Measurements from ENCODE around the gene CDC25A.
"Not testable (repeated sequence)": the region's sequence is repeated elsewhere in the genome, so short reads cannot be mapped to it uniquely, and the experiment has no call there.

The CDC25A gene

GRCh38 chr3:48215876-48216275, 27.7 kb upstream of the CDC25A start:
- no peak for TF ChIP-seq CTCF (IDR thresholded peaks at IDR 0.05; ENCODE audit: low read depth, low read length)
- no peak overlapping the region for H3K4me3 ChIP-seq (replicated peaks in 1 of 2; ENCODE audit: low read depth in 2 of 2, low read length in 2 of 2)
- DNase-seq (ENCODE audit: low read depth in 2 of 2), result peak in 1 of 2 donors; percentile 71

GRCh38 chr3:48215466-48215865, 27.2 kb upstream of the CDC25A start:
- peak; percentile 40 to 73 for DNase-seq (ENCODE audit: low read depth in 2 of 2)
- no peak overlapping the region for H3K4me3 ChIP-seq (replicated peaks in 1 of 2; ENCODE audit: low read depth in 2 of 2, low read length in 2 of 2)
- no peak for TF ChIP-seq CTCF (IDR thresholded peaks at IDR 0.05; ENCODE audit: low read depth, low read length)

- peak in 1 of 2 donors; percentile 31 for DNase-seq (ENCODE audit: low read depth in 2 of 2)
- TF ChIP-seq CTCF (IDR thresholded peaks at IDR 0.05; ENCODE audit: low read depth, low read length), result no peak
- H3K4me3 ChIP-seq (replicated peaks in 1 of 2; ENCODE audit: low read depth in 2 of 2, low read length in 2 of 2), result no peak overlapping the region
Observed at GRCh38 chr3:48215019-48215418, 26.8 kb upstream of the CDC25A start.

- no peak for DNase-seq (ENCODE audit: low read depth in 2 of 2)
- no peak overlapping the region for H3K4me3 ChIP-seq (replicated peaks in 1 of 2; ENCODE audit: low read depth in 2 of 2, low read length in 2 of 2)
- no peak for TF ChIP-seq CTCF (IDR thresholded peaks at IDR 0.05; ENCODE audit: low read depth, low read length)
Observed at GRCh38 chr3:48214225-48214624, 26.0 kb upstream of the CDC25A start.

GRCh38 chr3:48211776-48212175, 23.6 kb upstream of the CDC25A start:
- H3K4me3 ChIP-seq (replicated peaks in 1 of 2; ENCODE audit: low read depth in 2 of 2, low read length in 2 of 2), result not testable (repeated sequence)

GRCh38 chr3:48210534-48210933, 22.3 kb upstream of the CDC25A start:
- H3K4me3 ChIP-seq (replicated peaks in 1 of 2; ENCODE audit: low read depth in 2 of 2, low read length in 2 of 2); DNase-seq (ENCODE audit: low read depth in 2 of 2): not testable (repeated sequence)

More at GRCh38 chr3:48211776-48212175, 23.6 kb upstream of the CDC25A start:
- DNase-seq (ENCODE audit: low read depth in 2 of 2), result not testable (repeated sequence)

- no peak for DNase-seq (ENCODE audit: low read depth in 2 of 2)
- TF ChIP-seq CTCF (IDR thresholded peaks at IDR 0.05; ENCODE audit: low read depth, low read length), result no peak
- no peak overlapping the region for H3K4me3 ChIP-seq (replicated peaks in 1 of 2; ENCODE audit: low read depth in 2 of 2, low read length in 2 of 2)
Observed at GRCh38 chr3:48209445-48209844, 21.2 kb upstream of the CDC25A start.

GRCh38 chr3:48208076-48208475, 19.9 kb upstream of the CDC25A start:
- DNase-seq (ENCODE audit: low read depth in 2 of 2), result no peak
- H3K4me3 ChIP-seq (replicated peaks in 1 of 2; ENCODE audit: low read depth in 2 of 2, low read length in 2 of 2), result no peak overlapping the region
- no peak for TF ChIP-seq CTCF (IDR thresholded peaks at IDR 0.05; ENCODE audit: low read depth, low read length)

All from cardiac fibroblast (primary cell).